Cardiac fibroblast (primary cell): ENCODE measurements around the gene CLEC2B.
A peak's percentile ranks its signal among the peaks of the same experiment; 100 is the strongest.

ENCODE experiments used
- DNase-seq, 2 donors: peaks; one replicate each; pipeline versions ENCODE4 v3.0.0 to v3.0.0-alpha.2; 2010; ENCODE audit warnings: low read depth in 2 of 2
- H3K4me3 ChIP-seq, 2 donors: replicated peaks in 1 of 2; 1 replicate in 1 of 2; 2 replicates in 1 of 2; pipeline ENCODE4 v1.5.1; 2011; ENCODE audit warnings: low read depth in 2 of 2, low read length in 2 of 2, mild to moderate bottlenecking in 2 of 2, moderate library complexity in 1 of 2
- TF ChIP-seq, protein P1 (sequence below): IDR thresholded peaks from one replicate; pipeline ENCODE4 v1.5.1; 2011; ENCODE audit warnings: low read depth, mild to moderate bottlenecking, low read length, inconsistent platforms

The CLEC2B gene

DNA sequence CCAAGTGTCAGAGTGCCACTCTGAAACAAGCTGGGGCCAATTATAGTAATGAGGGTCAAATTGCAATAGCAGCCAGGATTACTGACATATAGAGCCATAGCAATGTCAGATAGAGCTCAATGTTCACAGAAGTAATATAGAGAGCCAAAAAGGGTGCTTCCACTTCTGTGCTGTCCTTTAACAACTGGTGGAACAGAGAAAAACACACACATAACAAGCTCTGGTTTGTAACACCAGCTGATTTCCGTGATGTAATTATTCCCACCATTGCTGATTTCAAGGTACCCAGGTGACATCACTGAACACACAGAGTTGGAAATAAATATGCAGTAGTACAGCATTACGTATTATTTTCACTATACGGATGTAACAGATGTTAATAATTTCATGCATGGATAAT is 3.0 kb upstream of the CLEC2B start:
- TF ChIP-seq, protein P1, sequence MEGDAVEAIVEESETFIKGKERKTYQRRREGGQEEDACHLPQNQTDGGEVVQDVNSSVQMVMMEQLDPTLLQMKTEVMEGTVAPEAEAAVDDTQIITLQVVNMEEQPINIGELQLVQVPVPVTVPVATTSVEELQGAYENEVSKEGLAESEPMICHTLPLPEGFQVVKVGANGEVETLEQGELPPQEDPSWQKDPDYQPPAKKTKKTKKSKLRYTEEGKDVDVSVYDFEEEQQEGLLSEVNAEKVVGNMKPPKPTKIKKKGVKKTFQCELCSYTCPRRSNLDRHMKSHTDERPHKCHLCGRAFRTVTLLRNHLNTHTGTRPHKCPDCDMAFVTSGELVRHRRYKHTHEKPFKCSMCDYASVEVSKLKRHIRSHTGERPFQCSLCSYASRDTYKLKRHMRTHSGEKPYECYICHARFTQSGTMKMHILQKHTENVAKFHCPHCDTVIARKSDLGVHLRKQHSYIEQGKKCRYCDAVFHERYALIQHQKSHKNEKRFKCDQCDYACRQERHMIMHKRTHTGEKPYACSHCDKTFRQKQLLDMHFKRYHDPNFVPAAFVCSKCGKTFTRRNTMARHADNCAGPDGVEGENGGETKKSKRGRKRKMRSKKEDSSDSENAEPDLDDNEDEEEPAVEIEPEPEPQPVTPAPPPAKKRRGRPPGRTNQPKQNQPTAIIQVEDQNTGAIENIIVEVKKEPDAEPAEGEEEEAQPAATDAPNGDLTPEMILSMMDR: no peak
- no peak for DNase-seq

GRCh38 chr12:9870286-9870866 is 1.2 kb upstream of the CLEC2B start:
- peak overlapping the region in 1 of 2 donors; percentile 50 for H3K4me3 ChIP-seq
- TF ChIP-seq, protein P1: no peak
- DNase-seq: peak; percentile 26 to 39

More for the DNA sequence above, 3.0 kb upstream of the CLEC2B start:
- H3K4me3 ChIP-seq: no peak overlapping the region

DNA sequence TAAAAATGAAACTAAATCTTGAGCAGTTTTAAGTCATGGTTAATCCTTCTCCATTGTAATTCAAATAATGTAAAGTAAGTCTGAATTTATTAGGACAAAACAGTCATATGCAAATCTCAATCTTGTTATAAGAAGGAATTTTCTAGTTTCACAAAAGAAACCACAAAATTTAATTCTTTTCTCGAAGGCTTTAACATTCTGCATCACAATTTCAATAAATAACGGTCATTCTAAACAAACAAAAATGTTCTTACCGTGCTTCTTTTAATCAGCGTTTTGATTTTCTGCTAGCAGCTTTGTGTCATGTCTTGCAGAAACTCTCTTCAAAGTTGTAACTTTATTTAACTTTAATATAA is 225 bp downstream of the CLEC2B start:
- no peak for DNase-seq
- TF ChIP-seq, protein P1: no peak
- H3K4me3 ChIP-seq: peak overlapping the region; percentile 29 to 50

DNA sequence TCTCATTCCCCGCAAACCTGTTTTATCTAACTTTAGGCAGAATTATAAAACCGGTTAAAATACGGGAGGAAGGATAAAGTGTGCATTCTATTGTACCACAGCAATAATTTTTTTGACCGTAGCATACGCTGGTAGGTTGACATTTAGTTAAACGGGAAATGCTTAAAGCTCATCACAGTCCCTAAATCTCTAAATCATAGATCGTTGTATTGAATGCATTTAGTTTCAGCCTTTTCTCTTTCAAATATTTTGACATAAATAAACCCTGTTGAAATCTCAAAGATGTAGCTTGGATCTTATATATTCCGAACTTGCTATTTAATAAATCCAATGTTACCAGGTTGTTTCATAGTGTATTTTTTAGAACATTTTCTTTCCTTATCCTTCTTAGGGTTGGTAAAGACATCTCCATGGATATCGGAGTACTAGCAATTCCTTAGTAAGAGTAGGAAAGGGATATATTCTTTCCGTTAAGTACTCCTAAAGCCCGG is 798 bp downstream of the CLEC2B start:
- TF ChIP-seq, protein P1: no peak
- H3K4me3 ChIP-seq: peak overlapping the region; percentile 29 to 50
- DNase-seq: peak in 1 of 2 donors; percentile 21

DNA sequence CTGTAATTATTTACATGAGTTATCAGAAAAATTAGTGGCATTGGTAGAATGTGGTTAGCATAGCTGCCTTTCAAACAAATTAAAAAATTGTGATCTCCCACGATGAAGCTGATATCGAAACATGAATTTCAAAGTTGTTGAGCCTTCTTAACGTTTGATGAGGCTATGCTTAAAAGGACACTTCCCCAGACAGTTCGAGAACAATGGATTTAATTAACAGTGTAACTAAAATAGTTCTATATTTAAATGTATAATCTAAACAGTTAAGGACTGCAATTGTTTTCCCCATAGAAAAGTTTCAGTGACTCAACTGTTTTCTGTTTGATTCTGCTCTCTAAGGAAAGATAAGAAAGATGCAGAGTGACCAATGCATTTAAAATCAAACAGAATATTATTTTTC is 1.6 kb downstream of the CLEC2B start:
- H3K4me3 ChIP-seq: peak overlapping the region in 1 of 2 donors; percentile 13
- DNase-seq: peak in 1 of 2 donors; percentile 14
- TF ChIP-seq, protein P1: no peak

GRCh38 chr12:9866860-9867269 is 2.3 kb downstream of the CLEC2B start:
- TF ChIP-seq, protein P1: no peak
- DNase-seq: no peak
- H3K4me3 ChIP-seq: peak overlapping the region in 1 of 2 donors; percentile 19
